Upper lobe of left lung (tissue), 4 donors: ENCODE data around the gene PRR23E.

Source experiments
- POLR2A ChIP-seq, 4 donors: fragments of 450-650 bp; IDR thresholded peaks; one replicate each; pipeline ENCODE4 v1.5.1; 2016 to 2017; ENCODE audit warnings: antibody characterized with exemption in 4 of 4, mild to moderate bottlenecking in 2 of 4
- POLR2AphosphoS5 ChIP-seq, 2 donors: sonication (generic); formaldehyde crosslinking; IDR thresholded peaks; one replicate each; pipeline ENCODE4 v1.5.1; 2017; ENCODE audit warnings: antibody characterized with exemption in 2 of 2
- TF ChIP-seq, protein P1 (sequence below), 6 experiments: fragments of 450-650 bp in 4 of 6; fragments of 200-600 bp in 2 of 6; sonication (generic) in 2 of 6; IDR thresholded peaks; one replicate each; pipeline ENCODE4 v1.5.1; 2016 to 2019; ENCODE audit warnings: antibody characterized with exemption in 6 of 6

DNA sequence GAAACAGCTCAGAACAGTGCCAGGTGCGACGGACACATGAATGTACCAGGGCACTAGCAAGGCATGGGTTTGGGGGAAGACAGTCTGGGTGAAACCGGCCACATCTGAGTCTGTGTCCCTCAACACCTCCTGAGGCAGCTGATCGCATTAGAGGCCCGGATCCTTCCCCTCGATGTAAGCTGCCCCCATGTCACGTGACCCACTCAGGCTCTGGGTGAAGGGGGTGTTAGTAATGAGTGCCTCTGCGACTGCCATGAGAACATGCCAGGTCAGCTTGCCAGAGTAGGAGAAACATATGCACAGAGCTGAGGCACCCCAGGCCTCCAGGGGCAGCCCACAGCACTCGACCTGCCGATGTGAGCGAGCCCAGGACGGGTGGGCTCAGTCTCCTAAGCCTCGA is 29.7 kb downstream of the PRR23E start:
- TF ChIP-seq, protein P1, sequence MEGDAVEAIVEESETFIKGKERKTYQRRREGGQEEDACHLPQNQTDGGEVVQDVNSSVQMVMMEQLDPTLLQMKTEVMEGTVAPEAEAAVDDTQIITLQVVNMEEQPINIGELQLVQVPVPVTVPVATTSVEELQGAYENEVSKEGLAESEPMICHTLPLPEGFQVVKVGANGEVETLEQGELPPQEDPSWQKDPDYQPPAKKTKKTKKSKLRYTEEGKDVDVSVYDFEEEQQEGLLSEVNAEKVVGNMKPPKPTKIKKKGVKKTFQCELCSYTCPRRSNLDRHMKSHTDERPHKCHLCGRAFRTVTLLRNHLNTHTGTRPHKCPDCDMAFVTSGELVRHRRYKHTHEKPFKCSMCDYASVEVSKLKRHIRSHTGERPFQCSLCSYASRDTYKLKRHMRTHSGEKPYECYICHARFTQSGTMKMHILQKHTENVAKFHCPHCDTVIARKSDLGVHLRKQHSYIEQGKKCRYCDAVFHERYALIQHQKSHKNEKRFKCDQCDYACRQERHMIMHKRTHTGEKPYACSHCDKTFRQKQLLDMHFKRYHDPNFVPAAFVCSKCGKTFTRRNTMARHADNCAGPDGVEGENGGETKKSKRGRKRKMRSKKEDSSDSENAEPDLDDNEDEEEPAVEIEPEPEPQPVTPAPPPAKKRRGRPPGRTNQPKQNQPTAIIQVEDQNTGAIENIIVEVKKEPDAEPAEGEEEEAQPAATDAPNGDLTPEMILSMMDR (IDR thresholded peaks at IDR 0.05) = no peak
- TF ChIP-seq POLR2AphosphoS5 (IDR thresholded peaks at IDR 0.05) (no peak), POLR2A (IDR thresholded peaks at IDR 0.05) (no peak)
